NCI-H2107 treated with DMSO at 0.1 percent for 48 hours (cell line): Measurements from ENCODE around the gene POMGNT1.
A peak's percentile ranks its signal among the peaks of the same experiment; 100 is the strongest.

Source experiments
- DNase-seq: peaks from one replicate; lab custom pipeline; 2025; ENCODE audit not compliant: unreplicated experiment; lab: John Stamatoyannopoulos, UW

POMGNT1 gene

GRCh38 chr1:46183926-46184557, 14.2 kb downstream of the POMGNT1 start:
- DNase-seq, result no peak

GRCh38 chr1:46183079-46183847, 15.0 kb downstream of the POMGNT1 start:
- peak; percentile 92 for DNase-seq

- DNase-seq, result peak; percentile 25
These were observed 16.6 kb downstream of the POMGNT1 start for GRCh38 chr1:46181343-46182260.

GRCh38 chr1:46180082-46180616, 18.1 kb downstream of the POMGNT1 start:
- peak; percentile 75 for DNase-seq

- peak; percentile 96 for DNase-seq
These were observed 18.8 kb downstream of the POMGNT1 start for GRCh38 chr1:46179138-46180081.

- DNase-seq, result no peak
These were observed 21.9 kb downstream of the POMGNT1 start, which contains the start of gene P3R3URF for GRCh38 chr1:46176211-46176865. TSS of gene P3R3URF (minus strand) at chr1:46176488. CDS start at chr1:46176471, 17 bp downstream.

- no peak for DNase-seq
These were observed 23.0 kb downstream of the POMGNT1 start for GRCh38 chr1:46175243-46175642.

- DNase-seq, result peak; percentile 94
These were observed 23.6 kb downstream of the POMGNT1 start, which contains the start of gene TSPAN1 for GRCh38 chr1:46174448-46175231. TSS of gene TSPAN1 (plus strand) at chr1:46175087. CDS start at chr1:46181108, 6,021 bp downstream.

- DNase-seq, result peak; percentile 59
These were observed 24.8 kb downstream of the POMGNT1 start for GRCh38 chr1:46173361-46173856.

- DNase-seq, result no peak
These were observed 25.9 kb downstream of the POMGNT1 start for GRCh38 chr1:46172321-46172720.

- no peak for DNase-seq
These were observed 26.4 kb downstream of the POMGNT1 start for GRCh38 chr1:46171871-46172270.

- no peak for DNase-seq
These were observed 26.9 kb downstream of the POMGNT1 start for GRCh38 chr1:46171351-46171750.

GRCh38 chr1:46169811-46170454, 28.3 kb downstream of the POMGNT1 start:
- DNase-seq, result no peak

GRCh38 chr1:46168477-46168876, 29.8 kb downstream of the POMGNT1 start:
- no peak for DNase-seq

- no peak for DNase-seq
These were observed 31.4 kb downstream of the POMGNT1 start for GRCh38 chr1:46166521-46167462.

GRCh38 chr1:46160212-46160611, 38.0 kb downstream of the POMGNT1 start:
- DNase-seq, result no peak

- DNase-seq, result no peak
These were observed 38.7 kb downstream of the POMGNT1 start for GRCh38 chr1:46159516-46159915.
